K562 (cell line): Measurements from ENCODE around the gene CDPF1. TPM values are rescaled to one million over a fixed set of nuclear protein-coding genes. Genes with fewer than 3 reads are reported as not detected.

ENCODE experiments used
- ATAC-seq: fragments of 200-7000 bp; cut with Tn5 transposase; 3 replicates; pipeline ENCODE4 v1.9.1; 2020; ENCODE audit warnings: moderate library complexity
- BruUV-seq: library from RNA; stranded (reverse); fragments of 400-500 nt; replicated peaks from 2 replicates; lab custom pipeline; 2021; lab: Mats Ljungman, UMichigan
- CTCF ChIA-PET: fragments of 300-600 bp; formaldehyde crosslinking; extraction: SDS; loops from one replicate; lab custom pipeline; 2021; ENCODE audit warnings: low intra/inter-chr PET ratio; lab: Yijun Ruan, JAX
- POLR2A ChIA-PET: fragments of 300-600, 350-650 bp; sonication (Branson Sonifier 250); formaldehyde crosslinking; extraction: SDS; loops from one replicate; lab custom pipeline; 2021; ENCODE audit warnings: antibody characterized with exemption, inconsistent platforms; lab: Yijun Ruan, JAX
- DNase-seq, 4 experiments: peaks; one replicate each; pipeline versions ENCODE4 v3.0.0 to v3.0.0-alpha.2; 2011 to 2018; ENCODE audit warnings: low spot score in 3 of 4, mixed read lengths in 3 of 4; ENCODE audit errors: extremely low read depth in 1 of 4
- FAIRE-seq: peaks from 2 replicates; lab custom pipeline; 2011; peaks lifted over from hg19 to GRCh38; lab: Jason Lieb, UNC
- H2AFZ ChIP-seq: 2 replicates; pipeline ENCODE4 v1.6.0; 2011; ENCODE audit warnings: low read depth, low read length, control low read depth, inconsistent platforms
- H3K27ac ChIP-seq: fragments of 200-600 bp; 3 replicates; pipeline ENCODE4 v1.8.0; 2011; ENCODE audit warnings: low read depth, mild to moderate bottlenecking, control low read depth, inconsistent platforms, low read length, moderate library complexity, mixed read lengths; ENCODE audit errors: extremely low read depth
- H3K27me3 ChIP-seq, 2 experiments: fragments of 300-600 bp in 1 of 2; 2 replicates in 1 of 2; 3 replicates in 1 of 2; pipeline versions ENCODE4 v1.6.0 to v1.8.0; 2011; ENCODE audit warnings: inconsistent platforms in 2 of 2, low read length in 2 of 2, mild to moderate bottlenecking in 1 of 2, mixed read lengths in 1 of 2, moderate library complexity in 1 of 2; ENCODE audit not compliant: control insufficient read depth in 2 of 2, insufficient read depth in 2 of 2
- H3K36me3 ChIP-seq: fragments of 300-600 bp; 3 replicates; pipeline ENCODE4 v1.8.0; 2011; ENCODE audit warnings: mild to moderate bottlenecking, low read length, inconsistent platforms; ENCODE audit not compliant: control insufficient read depth, insufficient read depth
- H3K4me1 ChIP-seq, 2 experiments: fragments of 200-600 bp in 1 of 2; replicated peaks in 1 of 2; 2 replicates in 1 of 2; 3 replicates in 1 of 2; pipeline versions ENCODE4 v1.5.1 to v1.8.0; 2011; ENCODE audit warnings: inconsistent platforms in 2 of 2, low read length in 2 of 2, mild to moderate bottlenecking in 1 of 2, mixed read lengths in 1 of 2, moderate library complexity in 1 of 2; ENCODE audit not compliant: control insufficient read depth in 2 of 2, insufficient read depth in 2 of 2
- H3K4me2 ChIP-seq: 2 replicates; pipeline ENCODE4 v1.6.1; 2011; ENCODE audit warnings: low read length, control low read depth, inconsistent platforms, mixed read lengths; ENCODE audit not compliant: insufficient read depth
- H3K4me3 ChIP-seq: fragments of 200-600 bp; sonication (generic), shearing (Covaris generic); 2 replicates; pipeline ENCODE4 v1.5.1; 2016; ENCODE audit warnings: control low read depth, inconsistent platforms
- H3K79me2 ChIP-seq: fragments of 200-600 bp; 3 replicates; pipeline ENCODE4 v1.8.0; 2011; ENCODE audit warnings: low read length, inconsistent platforms; ENCODE audit not compliant: control insufficient read depth, insufficient read depth
- H3K9ac ChIP-seq, 2 experiments: 2 replicates each; pipeline versions ENCODE4 v1.6.0 to v1.6.1; 2011; ENCODE audit warnings: low read depth in 2 of 2, low read length in 2 of 2, control low read depth in 1 of 2, inconsistent platforms in 1 of 2, mild to moderate bottlenecking in 1 of 2, mixed read lengths in 1 of 2; ENCODE audit not compliant: insufficient read depth in 1 of 2
- H3K9me1 ChIP-seq: one replicate; pipeline ENCODE4 v1.6.0; 2011; ENCODE audit warnings: inconsistent platforms, mild to moderate bottlenecking, low read length, moderate library complexity; ENCODE audit not compliant: control insufficient read depth, insufficient read depth
- H3K9me3 ChIP-seq: replicated peaks from 2 replicates; pipeline ENCODE4 v1.5.1; 2011; ENCODE audit warnings: low read depth, low read length, inconsistent platforms; ENCODE audit not compliant: control insufficient read depth, insufficient read depth
- H4K20me1 ChIP-seq: replicated peaks from 2 replicates; pipeline ENCODE4 v1.6.1; 2011; ENCODE audit warnings: low read length, inconsistent platforms, mixed read lengths; ENCODE audit not compliant: control insufficient read depth, insufficient read depth
- ATF7 ChIP-seq: fragments of 450-650 bp; IDR thresholded peaks from 2 replicates; pipeline ENCODE4 v1.7.1; 2014; ENCODE audit warnings: mild to moderate bottlenecking, moderate library complexity
- BMI1 ChIP-seq: fragments of 150-350 bp; IDR thresholded peaks from 2 replicates; pipeline ENCODE4 v1.6.1; 2014; ENCODE audit warnings: low read length
- HCFC1 ChIP-seq: IDR thresholded peaks from 2 replicates; pipeline ENCODE4 v1.6.1; 2012; ENCODE audit warnings: low read depth, low read length, improper control_type of control experiment
- HIVEP1 ChIP-seq: fragments of 250-450 bp; sonication (Bioruptor Pico); IDR thresholded peaks from 2 replicates; pipeline ENCODE4 v1.4.0; 2020; ENCODE audit warnings: mild to moderate bottlenecking
- MCM7 ChIP-seq, 2 experiments: fragments of 450-650 bp; IDR thresholded peaks; 2 replicates each; pipeline ENCODE4 v1.6.1; 2016 to 2018
- NRF1 ChIP-seq, 2 experiments: fragments of 450-650 bp; IDR thresholded peaks in 1 of 2; conservative IDR thresholded peaks in 1 of 2; 2 replicates each; pipeline ENCODE4 v1.6.1; 2014; ENCODE audit warnings: mild to moderate bottlenecking in 2 of 2
- POLR2AphosphoS5 ChIP-seq: IDR thresholded peaks from 2 replicates; pipeline ENCODE4 v1.6.1; 2011; ENCODE audit warnings: mild to moderate bottlenecking, low read depth, low read length, moderate library complexity; ENCODE audit not compliant: control insufficient read depth, insufficient read depth
- SNRNP70 ChIP-seq: fragments of 200-400 bp; formaldehyde crosslinking; optimal IDR thresholded peaks from 2 replicates; pipeline ENCODE3; 2017; ENCODE audit warnings: low read depth, low read length
- SOX6 ChIP-seq: fragments of 450-650 bp; IDR thresholded peaks from 2 replicates; pipeline ENCODE4 v1.6.1; 2014; ENCODE audit warnings: mild to moderate bottlenecking
- TAF9B ChIP-seq: fragments of 450-650 bp; IDR thresholded peaks from 2 replicates; pipeline ENCODE4 v1.6.1; 2018; ENCODE audit warnings: mild to moderate bottlenecking; ENCODE audit not compliant: partially characterized antibody
- VEZF1 ChIP-seq: fragments of 200-800 bp; sonication (Bioruptor generic); IDR thresholded peaks from 2 replicates; pipeline ENCODE4 v1.6.1; 2017; ENCODE audit warnings: missing genetic modification characterization, missing compliant biosample characterization
- ZKSCAN1 ChIP-seq: fragments of 150-350 bp; IDR thresholded peaks from 2 replicates; pipeline ENCODE4 v1.6.1; 2016; ENCODE audit warnings: low read depth, low read length
- ZNF165 ChIP-seq: fragments of 250-450 bp; sonication (Bioruptor Pico); IDR thresholded peaks from 2 replicates; pipeline ENCODE4 v1.4.0; 2020; ENCODE audit warnings: borderline replicate concordance
- ZNF592 ChIP-seq: fragments of 450-650 bp; IDR thresholded peaks from 2 replicates; pipeline ENCODE4 v1.6.1; 2017; ENCODE audit warnings: antibody characterized with exemption, mild to moderate bottlenecking
- WGBS: fragments of 100-300 bp; shearing (Covaris generic); methylation state at CpG from one replicate; pipeline ENCODE4 v1.1.6; 2016; ENCODE audit warnings: low coverage, mixed read lengths; ENCODE audit not compliant: insufficient coverage; ENCODE audit errors: missing lambda C conversion rate; 5-methylcytosine and 5-hydroxymethylcytosine counted together
- in situ Hi-C: fragments of 300-500 bp; cut with MboI; formaldehyde crosslinking; loops from 4 replicates; pipeline ENCODE4 v1.15.0; 2018; ENCODE audit warnings: inconsistent platforms, mixed read lengths
- intact Hi-C: fragments of 100-400 bp; cut with micrococcal nuclease; formaldehyde crosslinking; loops from 2 replicates; pipeline ENCODE4 v1.14.2; 2022
- polyA plus RNA-seq, 8 experiments: library from polyadenylated mRNA; depleted of rRNA in 4 of 8; stranded (reverse) in 5 of 8; unstranded in 3 of 8; fragments of >200 nt; fragmentation: Nextera tagmentation in 2 of 8; fragmentation: Illumina TruSeq in 1 of 8; extraction: Ambion mirVana in 2 of 8; extraction: Trizol in 1 of 8; gene quantifications; 2 replicates each; pipeline versions ENCODE4 v1.2.1 to v1.2.3, GENCODE V29; 2011 to 2014; ENCODE audit warnings: inconsistent platforms in 1 of 8, missing spikeins in 1 of 8
- total RNA-seq, 7 experiments: library from RNA; depleted of rRNA in 6 of 7; stranded (reverse); fragments of >200 nt in 6 of 7; fragmentation: Illumina TruSeq in 2 of 7; extraction: Trizol in 2 of 7; gene quantifications; 2 replicates each; pipeline versions ENCODE4 v1.2.1 to v1.2.3, GENCODE V29; 2011 to 2021; ENCODE audit warnings: low replicate concordance in 1 of 7
- TF ChIP-seq, protein P1 (sequence below): fragments of 250-450 bp; sonication (Bioruptor Pico); IDR thresholded peaks from 2 replicates; pipeline ENCODE4 v1.4.0; 2020; ENCODE audit warnings: borderline replicate concordance

Gene CDPF1
- total and polyA plus RNA-seq, 9 of the 15 experiments (the other 6 are each of a cell fraction or from before 2014, with no cell fraction given), result 0.84 to 19.5 (median 9.1) TPM

DNA sequence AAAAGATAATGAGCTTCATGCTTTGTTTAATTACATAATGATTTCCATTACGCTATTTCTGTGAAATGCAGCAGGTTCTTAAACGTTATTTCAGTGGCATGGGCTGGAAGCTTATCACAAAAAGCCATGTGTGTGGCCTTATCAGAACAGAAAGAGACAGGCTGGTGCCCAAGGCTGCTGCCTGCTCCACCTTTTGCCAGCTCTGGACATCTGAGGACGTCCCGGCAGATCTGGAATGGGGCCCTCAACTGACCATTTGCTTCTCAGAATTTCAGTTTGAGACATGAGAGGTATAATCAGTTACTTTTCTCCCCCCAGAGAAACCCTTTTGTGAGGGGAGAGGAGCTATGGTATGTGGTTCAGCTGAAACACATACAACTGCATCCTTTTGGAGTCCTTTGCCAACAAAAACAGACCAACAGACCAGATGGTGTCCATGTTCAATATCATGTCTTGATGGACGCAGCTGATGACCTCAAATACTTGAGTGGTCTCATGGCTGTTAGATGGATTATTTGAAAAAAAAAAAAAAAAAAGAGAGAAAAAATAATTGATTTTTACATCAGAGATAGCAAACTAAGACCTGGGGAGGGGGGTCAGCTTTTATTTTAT is 8.6 kb downstream of the CDPF1 start:
- ChIA-PET POLR2A (interaction anchor here (0.9 to 1.7 kb wide), 2 partner anchors 9 to 14 kb away, joined by 3 to 5 read pairs; partner anchors contain the start of gene CDPF1), CTCF (no interaction called here)
- H3K4me2 ChIP-seq, result no peak overlapping the region; the same call in 1 of the 2 replicates
- no peaks in the 10 kb centered on the region for H4K20me1 ChIP-seq
- DNase-seq, result peak; percentile 16 to 52 (median 32)
- in situ Hi-C loops (loop anchor here (10.0 kb wide), 1 partner anchor 97 kb away; no protein-coding TSS in a partner anchor), intact Hi-C loops (loop anchor here (10.0 kb wide), 1 partner anchor 87 kb away; the partner anchor contains the start of gene PPARA)
- H3K9ac ChIP-seq, result peak overlapping the region in 1 of 2 experiments; percentile 23; a peak in 1 of 4 replicates
- H3K27me3 ChIP-seq, result no peaks in the 10 kb centered on the region
- 0 out of 3 replicates have a peak overlapping the region, but pooled peaks have one; percentile 8 for H3K27ac ChIP-seq
- no peaks in the 10 kb centered on the region for H3K79me2 ChIP-seq
- H3K4me1 ChIP-seq, result peaks cover 21 to 40% of the 10 kb centered on the region in 2 experiments; a peak in 4 of 5 replicates
- no peaks in the 10 kb centered on the region for H3K9me1 ChIP-seq
- peak; percentile 61 for FAIRE-seq
- ATAC-seq, result peak; percentile 49; the same call in 1 of the 3 replicates
- BruUV-seq, result no TSS peak
- 0 out of 2 replicates have a peak overlapping the region, but pooled peaks have one; percentile 9 for H2AFZ ChIP-seq
- H3K9me3 ChIP-seq, result no peaks in the 10 kb centered on the region
- 7% methylated on average over 5 of the region's 5 CpGs for WGBS
- peaks cover 5% of the 10 kb centered on the region; the same call in 1 of the 3 replicates for H3K36me3 ChIP-seq
- no peak overlapping the region for H3K4me3 ChIP-seq
- TF ChIP-seq, protein P1, sequence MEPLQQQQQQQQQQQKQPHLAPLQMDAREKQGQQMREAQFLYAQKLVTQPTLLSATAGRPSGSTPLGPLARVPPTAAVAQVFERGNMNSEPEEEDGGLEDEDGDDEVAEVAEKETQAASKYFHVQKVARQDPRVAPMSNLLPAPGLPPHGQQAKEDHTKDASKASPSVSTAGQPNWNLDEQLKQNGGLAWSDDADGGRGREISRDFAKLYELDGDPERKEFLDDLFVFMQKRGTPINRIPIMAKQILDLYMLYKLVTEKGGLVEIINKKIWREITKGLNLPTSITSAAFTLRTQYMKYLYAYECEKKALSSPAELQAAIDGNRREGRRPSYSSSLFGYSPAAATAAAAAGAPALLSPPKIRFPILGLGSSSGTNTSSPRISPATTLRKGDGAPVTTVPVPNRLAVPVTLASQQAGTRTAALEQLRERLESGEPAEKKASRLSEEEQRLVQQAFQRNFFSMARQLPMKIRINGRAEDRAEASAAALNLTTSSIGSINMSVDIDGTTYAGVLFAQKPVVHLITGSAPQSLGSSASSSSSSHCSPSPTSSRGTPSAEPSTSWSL, result no peak
- TF ChIP-seq BMI1 (no peak), SOX6 (0 out of 2 replicates have a peak, but pooled peaks have one; percentile 17), VEZF1 (CRISPR knock-in tag) (no peak), HCFC1 (no peak), SNRNP70 (no peak), ZNF165 (CRISPR knock-in tag) (peak; percentile 59; the same call in 1 of the 2 replicates), MCM7 (IDR thresholded peaks at IDR 0.05) (no peak), ZKSCAN1 (no peak; the same call in 1 of the 2 replicates), ZNF592 (peak; percentile 61; the same call in 1 of the 2 replicates), NRF1 (conservative IDR thresholded peaks at IDR 0.05 in 1 of 2, IDR thresholded peaks at IDR 0.05 in 1 of 2) (no peak), ATF7 (0 out of 2 replicates have a peak, but pooled peaks have one; percentile 11), TAF9B (no peak), HIVEP1 (no peak), POLR2AphosphoS5 (no peak)
